Smooth muscle cell (in vitro differentiated cells): ENCODE data around the gene SARS1. TPM values are rescaled to one million over a fixed set of nuclear protein-coding genes. Genes with fewer than 3 reads are reported as not detected.

Experiments
- DNase-seq: peaks from one replicate; lab custom pipeline; 2025; ENCODE audit not compliant: unreplicated experiment; lab: John Stamatoyannopoulos, UW
- H2AFZ ChIP-seq: fragments of 200-600 bp; sonication (generic); 2 replicates; pipeline ENCODE4 v1.6.0; 2016; ENCODE audit warnings: antibody characterized with exemption, low read depth, mild to moderate bottlenecking
- H3F3A ChIP-seq: fragments of 200-600 bp; sonication (generic); 2 replicates; pipeline ENCODE4 v1.6.0; 2017; ENCODE audit warnings: antibody characterized with exemption, low read depth
- H3K27ac ChIP-seq: fragments of 200-600 bp; sonication (generic); 2 replicates; pipeline ENCODE4 v1.5.1; 2016; ENCODE audit warnings: low read depth, mild to moderate bottlenecking
- H3K27me3 ChIP-seq: fragments of 200-600 bp; sonication (generic); 2 replicates; pipeline ENCODE4 v1.6.1; 2016; ENCODE audit warnings: low read depth, mild to moderate bottlenecking
- H3K36me3 ChIP-seq: fragments of 200-600 bp; sonication (generic); 2 replicates; pipeline ENCODE4 v1.5.1; 2016; ENCODE audit warnings: low read depth
- H3K4me1 ChIP-seq: fragments of 200-600 bp; sonication (generic); 2 replicates; pipeline ENCODE4 v1.5.1; 2016; ENCODE audit warnings: low read depth
- H3K4me2 ChIP-seq: fragments of 200-600 bp; sonication (generic); 2 replicates; pipeline ENCODE4 v1.6.0; 2016; ENCODE audit warnings: mild to moderate bottlenecking
- H3K4me3 ChIP-seq: fragments of 200-600 bp; sonication (generic); 2 replicates; pipeline ENCODE4 v1.5.1; 2016; ENCODE audit warnings: mild to moderate bottlenecking
- H3K79me2 ChIP-seq: fragments of 200-600 bp; sonication (generic); 2 replicates; pipeline ENCODE4 v1.6.0; 2016; ENCODE audit warnings: low read depth, mild to moderate bottlenecking
- H3K9ac ChIP-seq: fragments of 200-600 bp; sonication (generic); 2 replicates; pipeline ENCODE4 v1.6.0; 2016; ENCODE audit warnings: low read depth
- H3K9me3 ChIP-seq: fragments of 200-600 bp; sonication (generic); replicated peaks from 2 replicates; pipeline ENCODE4 v1.5.1; 2016; ENCODE audit warnings: low read depth
- H4K20me1 ChIP-seq: fragments of 200-600 bp; sonication (generic); 2 replicates; pipeline ENCODE4 v1.6.0; 2016; ENCODE audit warnings: low read depth
- WGBS: methylation state at CpG from one replicate; pipeline ENCODE4 v1.1.7; 2016; ENCODE audit warnings: low lambda C conversion rate; 5-methylcytosine and 5-hydroxymethylcytosine counted together
- polyA plus RNA-seq: library from polyadenylated mRNA; unstranded; fragments of >200 nt; fragmentation: Nextera tagmentation; extraction: Ambion mirVana; gene quantifications from 2 replicates; pipeline ENCODE4 v1.2.1, GENCODE V29; 2016
- total RNA-seq: library from RNA; depleted of rRNA; stranded (reverse); fragments of >200 nt; gene quantifications from 2 replicates; pipeline ENCODE4 v1.2.3, GENCODE V29; 2014
- TF ChIP-seq, protein P1 (sequence below): fragments of 200-600 bp; sonication (generic); IDR thresholded peaks from 2 replicates; pipeline ENCODE4 v1.5.1; 2017; ENCODE audit warnings: borderline replicate concordance, mild to moderate bottlenecking, antibody characterized with exemption; ENCODE audit not compliant: insufficient read depth, poor library complexity, severe bottlenecking

Gene SARS1
- total and polyA plus RNA-seq, 2 experiments from 2014 or later, result 157 to 176 TPM

DNA sequence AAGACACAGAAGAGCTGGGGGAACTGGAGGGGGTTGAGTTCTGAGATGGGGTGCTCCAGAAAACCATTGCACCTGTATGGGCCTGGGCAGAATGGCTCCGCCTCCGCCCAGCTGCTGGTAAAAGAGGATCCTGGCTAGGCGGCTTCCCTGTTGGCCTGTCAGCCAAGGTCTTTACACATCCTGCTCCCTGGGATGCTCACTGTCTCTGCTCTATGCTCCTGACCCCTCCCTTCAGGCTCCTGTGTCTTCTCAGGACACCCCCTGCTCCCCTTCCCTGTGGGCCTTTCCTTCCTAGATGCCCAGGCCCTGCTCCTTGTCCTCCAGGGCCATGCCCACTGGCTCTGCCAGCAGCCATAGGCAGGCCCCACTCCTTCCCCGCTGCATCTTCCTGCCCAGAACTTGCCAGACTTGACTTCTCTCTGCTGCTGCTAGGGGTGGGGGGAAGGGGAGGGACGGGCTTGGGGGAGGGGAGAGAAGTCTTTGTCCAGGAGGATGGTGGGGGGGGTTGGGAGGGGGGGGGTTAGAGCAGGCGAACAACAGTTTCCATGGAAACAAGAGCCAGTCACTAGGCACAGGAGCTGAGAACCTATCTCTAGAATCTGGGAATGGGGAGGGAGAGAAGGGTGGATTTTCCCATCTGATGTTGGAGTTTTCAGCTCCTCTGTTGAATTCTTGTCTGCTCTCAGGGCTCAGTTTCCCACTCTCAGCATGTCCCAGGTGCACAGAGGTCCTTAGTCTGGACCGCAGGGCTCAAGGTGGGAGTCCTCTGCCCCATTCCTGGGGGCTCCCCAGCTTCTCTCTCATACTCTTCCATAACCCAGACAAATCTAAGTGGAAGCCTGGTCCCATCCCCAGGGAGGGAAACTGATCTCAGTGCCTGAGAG lies 46.2 kb downstream of the SARS1 start:
- TF ChIP-seq, protein P1, sequence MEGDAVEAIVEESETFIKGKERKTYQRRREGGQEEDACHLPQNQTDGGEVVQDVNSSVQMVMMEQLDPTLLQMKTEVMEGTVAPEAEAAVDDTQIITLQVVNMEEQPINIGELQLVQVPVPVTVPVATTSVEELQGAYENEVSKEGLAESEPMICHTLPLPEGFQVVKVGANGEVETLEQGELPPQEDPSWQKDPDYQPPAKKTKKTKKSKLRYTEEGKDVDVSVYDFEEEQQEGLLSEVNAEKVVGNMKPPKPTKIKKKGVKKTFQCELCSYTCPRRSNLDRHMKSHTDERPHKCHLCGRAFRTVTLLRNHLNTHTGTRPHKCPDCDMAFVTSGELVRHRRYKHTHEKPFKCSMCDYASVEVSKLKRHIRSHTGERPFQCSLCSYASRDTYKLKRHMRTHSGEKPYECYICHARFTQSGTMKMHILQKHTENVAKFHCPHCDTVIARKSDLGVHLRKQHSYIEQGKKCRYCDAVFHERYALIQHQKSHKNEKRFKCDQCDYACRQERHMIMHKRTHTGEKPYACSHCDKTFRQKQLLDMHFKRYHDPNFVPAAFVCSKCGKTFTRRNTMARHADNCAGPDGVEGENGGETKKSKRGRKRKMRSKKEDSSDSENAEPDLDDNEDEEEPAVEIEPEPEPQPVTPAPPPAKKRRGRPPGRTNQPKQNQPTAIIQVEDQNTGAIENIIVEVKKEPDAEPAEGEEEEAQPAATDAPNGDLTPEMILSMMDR, result no peak
- Histone ChIP-seq H3K9ac (no peak overlapping the region), H3K27me3 (no peaks in the 10 kb centered on the region), H3K79me2 (no peaks in the 10 kb centered on the region), H3F3A (no peaks in the 10 kb centered on the region), H3K27ac (no peak overlapping the region), H4K20me1 (no peaks in the 10 kb centered on the region), H3K4me2 (no peak overlapping the region), H3K4me3 (no peak overlapping the region), H3K9me3 (no peaks in the 10 kb centered on the region), H3K4me1 (peaks cover 10% of the 10 kb centered on the region), H3K36me3 (no peaks in the 10 kb centered on the region), H2AFZ (no peak overlapping the region)
- DNase-seq, result no peak
- 63% methylated on average over 7 of the region's 7 CpGs for WGBS

- H3K4me2 ChIP-seq, result no peak overlapping the region
- H3F3A ChIP-seq, result no peaks in the 10 kb centered on the region
- no peak overlapping the region for H3K9ac ChIP-seq
- H3K9me3 ChIP-seq, result no peaks in the 10 kb centered on the region
- H3K36me3 ChIP-seq, result no peaks in the 10 kb centered on the region
- DNase-seq, result no peak
- H3K27me3 ChIP-seq, result no peaks in the 10 kb centered on the region
- H4K20me1 ChIP-seq, result no peaks in the 10 kb centered on the region
- no peak overlapping the region for H2AFZ ChIP-seq
- H3K27ac ChIP-seq, result no peak overlapping the region
- H3K4me1 ChIP-seq, result peaks cover 3% of the 10 kb centered on the region
- no peaks in the 10 kb centered on the region for H3K79me2 ChIP-seq
- WGBS, result 97% methylated on average over 16 of the region's 16 CpGs
- no peak overlapping the region for H3K4me3 ChIP-seq
- TF ChIP-seq, protein P1, result no peak
Observed at GRCh38 chr1:109261006-109261405, 47.3 kb downstream of the SARS1 start.

DNA sequence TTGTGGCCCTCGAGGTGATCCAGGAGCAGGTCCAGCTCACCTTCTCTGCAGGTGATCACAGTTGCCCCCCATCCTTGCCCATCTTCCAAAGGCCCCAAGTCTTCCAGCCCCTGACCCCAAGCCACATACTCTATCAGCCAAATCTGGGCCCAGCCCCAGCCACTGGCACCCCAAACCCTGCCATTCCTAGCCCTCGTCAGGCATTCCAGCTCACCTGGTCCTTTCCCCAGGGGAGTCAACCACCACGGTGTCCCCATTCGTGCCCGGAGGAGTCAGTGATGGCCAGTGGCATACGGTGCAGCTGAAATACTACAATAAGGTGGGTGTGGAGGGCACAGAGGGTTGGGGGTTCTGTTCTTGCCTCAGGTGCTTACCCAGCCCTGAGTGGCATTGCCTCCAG lies 47.9 kb downstream of the SARS1 start:
- 95% methylated on average over 6 of the region's 6 CpGs for WGBS
- no peaks in the 10 kb centered on the region for H3K36me3 ChIP-seq
- no peak for DNase-seq
- H4K20me1 ChIP-seq, result no peaks in the 10 kb centered on the region
- H2AFZ ChIP-seq, result no peak overlapping the region
- TF ChIP-seq, protein P1, result no peak
- no peaks in the 10 kb centered on the region for H3K79me2 ChIP-seq
- no peak overlapping the region for H3K4me3 ChIP-seq
- H3K9ac ChIP-seq, result no peak overlapping the region
- no peak overlapping the region for H3K27ac ChIP-seq
- no peaks in the 10 kb centered on the region for H3K9me3 ChIP-seq
- H3K4me2 ChIP-seq, result no peak overlapping the region
- no peaks in the 10 kb centered on the region for H3F3A ChIP-seq
- H3K4me1 ChIP-seq, result peaks cover 3% of the 10 kb centered on the region
- no peaks in the 10 kb centered on the region for H3K27me3 ChIP-seq
